Ascending aorta (tissue), 2 donors: ENCODE results near the gene NEK11. TPM values are rescaled to one million over a fixed set of nuclear protein-coding genes. Genes with fewer than 3 reads are reported as not detected.

Experiments used
- DNase-seq, 2 donors: peaks; one replicate each; pipeline ENCODE4 v3.0.0-alpha.2; 2019; ENCODE audit warnings: low spot score in 2 of 2
- H3K27ac ChIP-seq, 2 donors: fragments of 200-600 bp; sonication (generic); one replicate each; pipeline ENCODE4 v1.5.1; 2016 to 2017; ENCODE audit warnings: mild to moderate bottlenecking in 1 of 2
- H3K27me3 ChIP-seq: fragments of 200-600 bp; sonication (generic); one replicate; pipeline ENCODE4 v1.5.1; 2017
- H3K36me3 ChIP-seq, 2 donors: fragments of 200-600 bp; sonication (generic); one replicate each; pipeline ENCODE4 v1.5.1; 2016
- H3K4me1 ChIP-seq, 2 donors: fragments of 200-600 bp; sonication (generic); one replicate each; pipeline ENCODE4 v1.5.1; 2016 to 2017; ENCODE audit warnings: mild to moderate bottlenecking in 1 of 2
- H3K4me3 ChIP-seq, 2 donors: fragments of 200-600 bp; sonication (generic); one replicate each; pipeline ENCODE4 v1.5.1; 2016 to 2017; ENCODE audit warnings: mild to moderate bottlenecking in 1 of 2
- H3K9me3 ChIP-seq, 2 donors: fragments of 200-600 bp; sonication (generic); one replicate each; pipeline ENCODE4 v1.5.1; 2016
- CTCF ChIP-seq, 3 experiments: fragments of 200-600 bp in 2 of 3; fragments of 450-650 bp in 1 of 3; sonication (generic) in 2 of 3; IDR thresholded peaks; one replicate each; pipeline ENCODE4 v1.5.1; 2016 to 2019; ENCODE audit warnings: antibody characterized with exemption in 3 of 3, mild to moderate bottlenecking in 1 of 3, moderate library complexity in 1 of 3
- intact Hi-C: fragments of 100-400 bp; cut with DNase I; formaldehyde crosslinking; loops from one replicate; pipeline ENCODE4 v1.15.1; 2023
- total RNA-seq: library from RNA; depleted of rRNA; stranded (reverse); fragments of >200 nt; gene quantifications from one replicate; pipeline ENCODE4 v1.1.0, GENCODE V29; 2016

The NEK11 gene
- total RNA-seq, 1 donor from 2014 or later: 4.0 TPM

- TF ChIP-seq CTCF (IDR thresholded peaks at IDR 0.05): no peak
- no peaks in the 10 kb centered on the region for H3K36me3 ChIP-seq
- H3K27ac ChIP-seq: no peak overlapping the region
- no peak for DNase-seq
- intact Hi-C loops: no loop called here
- H3K9me3 ChIP-seq: no peaks in the 10 kb centered on the region
- no peaks in the 10 kb centered on the region for H3K4me1 ChIP-seq
- H3K4me3 ChIP-seq: no peak overlapping the region
- no peaks in the 10 kb centered on the region for H3K27me3 ChIP-seq
These were observed 197.0 kb downstream of the NEK11 start for GRCh38 chr3:131223373-131224289.

GRCh38 chr3:131224886-131225550 lies 198.3 kb downstream of the NEK11 start:
- intact Hi-C loops: no loop called here
- no peak for TF ChIP-seq CTCF (IDR thresholded peaks at IDR 0.05)
- no peak for DNase-seq
- Histone ChIP-seq H3K4me1 (no peaks in the 10 kb centered on the region), H3K27ac (no peak overlapping the region), H3K27me3 (no peaks in the 10 kb centered on the region), H3K9me3 (no peaks in the 10 kb centered on the region), H3K36me3 (no peaks in the 10 kb centered on the region), H3K4me3 (no peak overlapping the region)

DNA sequence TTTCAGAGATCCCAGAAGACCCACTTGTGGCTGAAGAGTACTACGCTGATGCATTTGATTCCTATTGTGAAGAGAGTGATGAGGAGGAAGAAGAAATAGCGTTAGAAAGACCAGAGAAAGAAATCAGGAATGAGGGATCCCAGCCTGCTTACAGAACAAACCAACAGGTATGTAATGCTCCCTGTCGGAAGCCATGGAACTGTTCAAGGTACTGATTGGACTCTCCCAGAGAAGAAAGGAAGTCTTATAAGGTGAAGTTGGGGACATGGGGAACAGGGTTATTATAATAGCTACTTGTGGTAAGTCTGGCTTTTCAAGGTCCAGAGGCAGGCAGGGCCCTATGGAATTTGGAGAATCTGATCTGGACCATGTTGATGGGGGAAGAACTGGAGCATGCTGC lies 201.8 kb downstream of the NEK11 start:
- no peaks in the 10 kb centered on the region for H3K9me3 ChIP-seq
- intact Hi-C loops: no loop called here
- H3K4me3 ChIP-seq: no peak overlapping the region
- TF ChIP-seq CTCF (IDR thresholded peaks at IDR 0.05): no peak
- H3K27me3 ChIP-seq: no peaks in the 10 kb centered on the region
- no peak overlapping the region for H3K27ac ChIP-seq
- no peaks in the 10 kb centered on the region for H3K4me1 ChIP-seq
- H3K36me3 ChIP-seq: no peaks in the 10 kb centered on the region
- DNase-seq: no peak

DNA sequence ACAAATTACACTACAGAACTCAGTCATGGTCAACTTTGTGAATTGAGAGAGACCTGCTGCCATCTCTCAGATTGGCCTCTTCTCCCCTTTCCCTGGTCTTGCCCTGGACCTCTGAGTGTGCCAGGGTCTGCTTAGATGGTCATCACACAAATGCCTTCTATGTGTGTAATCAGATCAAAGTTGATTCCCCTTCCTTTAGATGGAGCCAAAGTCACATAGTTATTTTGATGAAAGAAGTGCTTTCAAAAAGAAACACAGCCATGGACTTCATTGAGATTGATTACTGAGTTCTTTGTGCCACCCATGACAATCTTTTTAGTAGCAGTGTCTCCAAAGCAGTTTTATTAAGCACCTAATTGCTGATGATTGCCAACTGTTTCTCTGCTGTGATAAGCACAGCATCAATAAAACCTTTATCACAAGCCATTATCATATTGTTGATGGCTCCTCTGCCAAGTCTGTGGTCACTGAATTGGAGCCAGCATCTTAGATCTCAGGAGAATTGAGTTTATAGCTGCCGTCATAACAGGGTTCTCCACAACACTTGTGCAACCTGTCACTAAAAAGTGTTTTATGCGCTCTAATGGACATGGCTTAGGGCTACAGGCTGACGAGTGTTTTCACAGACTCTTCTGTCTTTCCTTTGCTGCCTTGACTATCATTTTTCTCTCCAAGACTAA lies 205.2 kb downstream of the NEK11 start:
- no peaks in the 10 kb centered on the region for H3K36me3 ChIP-seq
- no peak overlapping the region for H3K27ac ChIP-seq
- no peak for TF ChIP-seq CTCF (IDR thresholded peaks at IDR 0.05)
- H3K27me3 ChIP-seq: no peaks in the 10 kb centered on the region
- H3K4me3 ChIP-seq: no peak overlapping the region
- DNase-seq: no peak
- intact Hi-C loops: no loop called here
- H3K4me1 ChIP-seq: no peaks in the 10 kb centered on the region
- no peaks in the 10 kb centered on the region for H3K9me3 ChIP-seq

DNA sequence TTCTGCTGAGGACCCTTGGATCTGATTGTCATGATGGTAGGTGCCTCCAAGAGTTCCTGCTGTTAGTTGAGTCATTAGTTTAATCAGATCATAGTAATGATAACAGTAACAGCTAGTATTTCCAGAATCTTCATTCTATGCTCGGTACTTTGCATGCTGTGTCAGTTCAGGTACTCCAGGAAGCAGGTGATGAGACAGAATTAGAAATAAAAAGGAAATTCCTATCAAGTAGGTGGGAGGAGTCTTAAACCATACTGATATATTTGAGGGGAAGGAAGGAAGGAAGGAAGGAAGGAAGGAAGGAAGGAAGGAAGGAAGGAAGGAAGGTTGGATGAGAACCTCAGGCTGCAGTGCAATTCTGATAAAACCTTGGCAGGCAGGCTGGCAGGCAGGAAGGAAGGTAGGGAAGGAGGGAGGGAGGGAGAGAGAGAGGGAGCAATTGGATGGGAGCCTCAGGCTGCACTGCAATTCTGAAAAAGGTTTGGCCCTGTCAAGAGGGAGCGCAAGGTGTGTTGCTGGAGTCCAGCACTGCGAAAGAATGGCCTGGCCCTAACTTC lies 206.1 kb downstream of the NEK11 start:
- H3K36me3 ChIP-seq: no peaks in the 10 kb centered on the region
- DNase-seq: no peak
- no peaks in the 10 kb centered on the region for H3K9me3 ChIP-seq
- TF ChIP-seq CTCF (IDR thresholded peaks at IDR 0.05): no peak
- intact Hi-C loops: no loop called here
- no peaks in the 10 kb centered on the region for H3K27me3 ChIP-seq
- H3K27ac ChIP-seq: no peak overlapping the region
- no peak overlapping the region for H3K4me3 ChIP-seq
- H3K4me1 ChIP-seq: no peaks in the 10 kb centered on the region
